Measurements from ENCODE around the gene CEP128.

The CEP128 gene

DNA sequence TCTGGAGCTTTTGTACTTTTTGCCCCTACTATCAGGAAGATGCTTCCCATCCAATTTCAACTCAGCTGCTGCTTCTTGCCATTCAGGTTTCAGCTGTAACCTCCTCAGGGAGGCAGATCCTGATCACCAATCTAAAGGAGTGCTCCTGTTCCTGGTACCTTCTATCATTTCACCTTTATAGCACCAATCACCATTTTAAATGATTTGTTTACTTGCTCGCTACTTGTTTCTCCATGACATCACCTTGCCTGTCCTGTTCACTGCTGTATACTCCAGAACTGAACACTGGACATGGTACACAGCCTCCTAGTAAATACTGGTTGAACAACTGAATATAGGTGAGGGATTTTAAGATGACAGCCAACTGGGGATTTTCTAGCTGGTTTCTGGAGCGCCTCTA, 443.0 kb downstream of the CEP128 start:
- CTCF ChIA-PET, result no interaction called here
- POLR2A ChIA-PET, result no interaction called here

GRCh38 chr14:80496090-80496489, 445.4 kb downstream of the CEP128 start:
- TF ChIP-seq ZBTB21 (tag by site-specific recombination; IDR thresholded peaks at IDR 0.05), result no peak
- peaks cover 4% of the 10 kb centered on the region; the same call in 1 of the 2 replicates for H3K4me1 ChIP-seq (ENCODE audit: control insufficient read depth, insufficient read depth, low read length)
- ChIA-PET POLR2A (no interaction called here), CTCF (no interaction called here)
- no peak overlapping the region for H3K4me3 ChIP-seq (ENCODE audit: low read depth, low read length)
- no peaks in the 10 kb centered on the region for H3K9me3 ChIP-seq (ENCODE audit: control insufficient read depth, insufficient read depth, low read depth, low read length)
- no peak overlapping the region for H3K27ac ChIP-seq (ENCODE audit: extremely low read depth, low read depth, low read length)
- no peaks in the 10 kb centered on the region for H3K36me3 ChIP-seq (ENCODE audit: control insufficient read depth in 2 of 2, insufficient read depth in 1 of 2, low read length in 2 of 2)

More for the DNA sequence above, 443.0 kb downstream of the CEP128 start:
- TF ChIP-seq ZNF629 (tag by site-specific recombination; IDR thresholded peaks at IDR 0.05) (no peak), ZNF324 (tag by site-specific recombination; IDR thresholded peaks at IDR 0.05) (no peak), ZNF37A (tag by site-specific recombination; IDR thresholded peaks at IDR 0.05) (no peak), ZNF26 (tag by site-specific recombination; IDR thresholded peaks at IDR 0.05) (no peak), ZNF350 (tag by site-specific recombination; IDR thresholded peaks at IDR 0.05) (no peak), ZNF335 (tag by site-specific recombination; conservative IDR thresholded peaks at IDR 0.05) (no peak), ZNF510 (tag by site-specific recombination; IDR thresholded peaks at IDR 0.05; ENCODE audit: insufficient replicate concordance) (no peak), ZNF248 (tag by site-specific recombination; IDR thresholded peaks at IDR 0.05) (no peak), ZNF514 (tag by site-specific recombination; IDR thresholded peaks at IDR 0.05) (no peak), IKZF3 (tag by site-specific recombination; IDR thresholded peaks at IDR 0.05) (no peak), ZNF624 (tag by site-specific recombination; IDR thresholded peaks at IDR 0.05) (no peak)
- TF ChIP-seq, protein P1, sequence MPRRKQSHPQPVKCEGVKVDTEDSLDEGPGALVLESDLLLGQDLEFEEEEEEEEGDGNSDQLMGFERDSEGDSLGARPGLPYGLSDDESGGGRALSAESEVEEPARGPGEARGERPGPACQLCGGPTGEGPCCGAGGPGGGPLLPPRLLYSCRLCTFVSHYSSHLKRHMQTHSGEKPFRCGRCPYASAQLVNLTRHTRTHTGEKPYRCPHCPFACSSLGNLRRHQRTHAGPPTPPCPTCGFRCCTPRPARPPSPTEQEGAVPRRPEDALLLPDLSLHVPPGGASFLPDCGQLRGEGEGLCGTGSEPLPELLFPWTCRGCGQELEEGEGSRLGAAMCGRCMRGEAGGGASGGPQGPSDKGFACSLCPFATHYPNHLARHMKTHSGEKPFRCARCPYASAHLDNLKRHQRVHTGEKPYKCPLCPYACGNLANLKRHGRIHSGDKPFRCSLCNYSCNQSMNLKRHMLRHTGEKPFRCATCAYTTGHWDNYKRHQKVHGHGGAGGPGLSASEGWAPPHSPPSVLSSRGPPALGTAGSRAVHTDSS (tag by site-specific recombination; IDR thresholded peaks at IDR 0.05), result no peak
- TF ChIP-seq, protein P2, sequence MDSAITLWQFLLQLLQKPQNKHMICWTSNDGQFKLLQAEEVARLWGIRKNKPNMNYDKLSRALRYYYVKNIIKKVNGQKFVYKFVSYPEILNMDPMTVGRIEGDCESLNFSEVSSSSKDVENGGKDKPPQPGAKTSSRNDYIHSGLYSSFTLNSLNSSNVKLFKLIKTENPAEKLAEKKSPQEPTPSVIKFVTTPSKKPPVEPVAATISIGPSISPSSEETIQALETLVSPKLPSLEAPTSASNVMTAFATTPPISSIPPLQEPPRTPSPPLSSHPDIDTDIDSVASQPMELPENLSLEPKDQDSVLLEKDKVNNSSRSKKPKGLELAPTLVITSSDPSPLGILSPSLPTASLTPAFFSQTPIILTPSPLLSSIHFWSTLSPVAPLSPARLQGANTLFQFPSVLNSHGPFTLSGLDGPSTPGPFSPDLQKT (IDR thresholded peaks at IDR 0.05; ENCODE audit: borderline replicate concordance, low read depth, low read length), result no peak
- TF ChIP-seq, protein P3, sequence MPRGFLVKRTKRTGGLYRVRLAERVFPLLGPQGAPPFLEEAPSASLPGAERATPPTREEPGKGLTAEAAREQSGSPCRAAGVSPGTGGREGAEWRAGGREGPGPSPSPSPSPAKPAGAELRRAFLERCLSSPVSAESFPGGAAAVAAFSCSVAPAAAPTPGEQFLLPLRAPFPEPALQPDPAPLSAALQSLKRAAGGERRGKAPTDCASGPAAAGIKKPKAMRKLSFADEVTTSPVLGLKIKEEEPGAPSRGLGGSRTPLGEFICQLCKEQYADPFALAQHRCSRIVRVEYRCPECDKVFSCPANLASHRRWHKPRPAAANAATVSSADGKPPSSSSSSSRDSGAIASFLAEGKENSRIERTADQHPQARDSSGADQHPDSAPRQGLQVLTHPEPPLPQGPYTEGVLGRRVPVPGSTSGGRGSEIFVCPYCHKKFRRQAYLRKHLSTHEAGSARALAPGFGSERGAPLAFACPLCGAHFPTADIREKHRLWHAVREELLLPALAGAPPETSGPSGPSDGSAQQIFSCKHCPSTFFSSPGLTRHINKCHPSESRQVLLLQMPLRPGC (tag by site-specific recombination; IDR thresholded peaks at IDR 0.05), result no peak
- Histone ChIP-seq H3K36me3 (ENCODE audit: control insufficient read depth in 2 of 2, insufficient read depth in 1 of 2, low read length in 2 of 2) (no peaks in the 10 kb centered on the region), H3K27ac (ENCODE audit: extremely low read depth, low read depth, low read length) (no peak overlapping the region), H3K4me3 (ENCODE audit: low read depth, low read length) (no peak overlapping the region), H3K9me3 (ENCODE audit: control insufficient read depth, insufficient read depth, low read depth, low read length) (no peaks in the 10 kb centered on the region), H3K4me1 (ENCODE audit: control insufficient read depth, insufficient read depth, low read length) (peaks cover 4% of the 10 kb centered on the region; the same call in 1 of the 2 replicates)

GRCh38 chr14:80494769-80495168, 446.8 kb downstream of the CEP128 start:
- ChIA-PET CTCF (interaction anchor here (0.6 kb wide), 2 partner anchors 160 to 1569 kb away, joined by 3 read pairs; no protein-coding TSS in a partner anchor), POLR2A (no interaction called here)
- Histone ChIP-seq H3K4me3 (ENCODE audit: low read depth, low read length) (no peak overlapping the region), H3K27ac (ENCODE audit: extremely low read depth, low read depth, low read length) (no peak overlapping the region), H3K36me3 (ENCODE audit: control insufficient read depth in 2 of 2, insufficient read depth in 1 of 2, low read length in 2 of 2) (no peaks in the 10 kb centered on the region), H3K4me1 (ENCODE audit: control insufficient read depth, insufficient read depth, low read length) (peaks cover 4% of the 10 kb centered on the region; the same call in 1 of the 2 replicates), H3K9me3 (ENCODE audit: control insufficient read depth, insufficient read depth, low read depth, low read length) (no peaks in the 10 kb centered on the region)
- TF ChIP-seq ZNF423 (tag by site-specific recombination; IDR thresholded peaks at IDR 0.05), result no peak
- TF ChIP-seq ZNF549 (tag by site-specific recombination; IDR thresholded peaks at IDR 0.05), result no peak
- TF ChIP-seq, protein P4, sequence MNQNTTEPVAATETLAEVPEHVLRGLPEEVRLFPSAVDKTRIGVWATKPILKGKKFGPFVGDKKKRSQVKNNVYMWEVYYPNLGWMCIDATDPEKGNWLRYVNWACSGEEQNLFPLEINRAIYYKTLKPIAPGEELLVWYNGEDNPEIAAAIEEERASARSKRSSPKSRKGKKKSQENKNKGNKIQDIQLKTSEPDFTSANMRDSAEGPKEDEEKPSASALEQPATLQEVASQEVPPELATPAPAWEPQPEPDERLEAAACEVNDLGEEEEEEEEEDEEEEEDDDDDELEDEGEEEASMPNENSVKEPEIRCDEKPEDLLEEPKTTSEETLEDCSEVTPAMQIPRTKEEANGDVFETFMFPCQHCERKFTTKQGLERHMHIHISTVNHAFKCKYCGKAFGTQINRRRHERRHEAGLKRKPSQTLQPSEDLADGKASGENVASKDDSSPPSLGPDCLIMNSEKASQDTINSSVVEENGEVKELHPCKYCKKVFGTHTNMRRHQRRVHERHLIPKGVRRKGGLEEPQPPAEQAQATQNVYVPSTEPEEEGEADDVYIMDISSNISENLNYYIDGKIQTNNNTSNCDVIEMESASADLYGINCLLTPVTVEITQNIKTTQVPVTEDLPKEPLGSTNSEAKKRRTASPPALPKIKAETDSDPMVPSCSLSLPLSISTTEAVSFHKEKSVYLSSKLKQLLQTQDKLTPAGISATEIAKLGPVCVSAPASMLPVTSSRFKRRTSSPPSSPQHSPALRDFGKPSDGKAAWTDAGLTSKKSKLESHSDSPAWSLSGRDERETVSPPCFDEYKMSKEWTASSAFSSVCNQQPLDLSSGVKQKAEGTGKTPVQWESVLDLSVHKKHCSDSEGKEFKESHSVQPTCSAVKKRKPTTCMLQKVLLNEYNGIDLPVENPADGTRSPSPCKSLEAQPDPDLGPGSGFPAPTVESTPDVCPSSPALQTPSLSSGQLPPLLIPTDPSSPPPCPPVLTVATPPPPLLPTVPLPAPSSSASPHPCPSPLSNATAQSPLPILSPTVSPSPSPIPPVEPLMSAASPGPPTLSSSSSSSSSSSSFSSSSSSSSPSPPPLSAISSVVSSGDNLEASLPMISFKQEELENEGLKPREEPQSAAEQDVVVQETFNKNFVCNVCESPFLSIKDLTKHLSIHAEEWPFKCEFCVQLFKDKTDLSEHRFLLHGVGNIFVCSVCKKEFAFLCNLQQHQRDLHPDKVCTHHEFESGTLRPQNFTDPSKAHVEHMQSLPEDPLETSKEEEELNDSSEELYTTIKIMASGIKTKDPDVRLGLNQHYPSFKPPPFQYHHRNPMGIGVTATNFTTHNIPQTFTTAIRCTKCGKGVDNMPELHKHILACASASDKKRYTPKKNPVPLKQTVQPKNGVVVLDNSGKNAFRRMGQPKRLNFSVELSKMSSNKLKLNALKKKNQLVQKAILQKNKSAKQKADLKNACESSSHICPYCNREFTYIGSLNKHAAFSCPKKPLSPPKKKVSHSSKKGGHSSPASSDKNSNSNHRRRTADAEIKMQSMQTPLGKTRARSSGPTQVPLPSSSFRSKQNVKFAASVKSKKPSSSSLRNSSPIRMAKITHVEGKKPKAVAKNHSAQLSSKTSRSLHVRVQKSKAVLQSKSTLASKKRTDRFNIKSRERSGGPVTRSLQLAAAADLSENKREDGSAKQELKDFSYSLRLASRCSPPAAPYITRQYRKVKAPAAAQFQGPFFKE (tag by site-specific recombination; IDR thresholded peaks at IDR 0.05; ENCODE audit: borderline replicate concordance), result no peak
- no peak for TF ChIP-seq ZNF629 (tag by site-specific recombination; IDR thresholded peaks at IDR 0.05)
- no peak for TF ChIP-seq ZNF202 (tag by site-specific recombination; IDR thresholded peaks at IDR 0.05; ENCODE audit: borderline replicate concordance)
- TF ChIP-seq ZNF169 (tag by site-specific recombination; IDR thresholded peaks at IDR 0.05), result no peak

All from HEK293 (cell line).